HUES6 (cell line): Measurements from ENCODE around the gene FNBP1L.

Experiments
- H3K27ac ChIP-seq: 2 replicates; pipeline ENCODE4 v1.7.0; 2013; ENCODE audit warnings: low read depth, mild to moderate bottlenecking, low read length, inconsistent platforms
- H3K27me3 ChIP-seq: 2 replicates; pipeline ENCODE4 v1.6.1; 2013; ENCODE audit warnings: low read length; ENCODE audit not compliant: control insufficient read depth, insufficient read depth
- H3K36me3 ChIP-seq: 2 replicates; pipeline ENCODE4 v1.6.1; 2013; ENCODE audit warnings: low read length; ENCODE audit not compliant: control insufficient read depth, insufficient read depth
- H3K4me1 ChIP-seq: 2 replicates; pipeline ENCODE4 v1.6.1; 2013; ENCODE audit warnings: low read length; ENCODE audit not compliant: control insufficient read depth, insufficient read depth
- H3K4me3 ChIP-seq: 2 replicates; pipeline ENCODE4 v1.5.1; 2013; ENCODE audit warnings: low read depth, low read length
- H3K9ac ChIP-seq: one replicate; pipeline ENCODE4 v1.6.1; 2013; ENCODE audit warnings: mild to moderate bottlenecking, low read length
- H3K9me3 ChIP-seq: 2 replicates; pipeline ENCODE4 v1.6.1; 2013; ENCODE audit warnings: low read depth, low read length; ENCODE audit not compliant: control insufficient read depth, insufficient read depth

Gene FNBP1L

DNA sequence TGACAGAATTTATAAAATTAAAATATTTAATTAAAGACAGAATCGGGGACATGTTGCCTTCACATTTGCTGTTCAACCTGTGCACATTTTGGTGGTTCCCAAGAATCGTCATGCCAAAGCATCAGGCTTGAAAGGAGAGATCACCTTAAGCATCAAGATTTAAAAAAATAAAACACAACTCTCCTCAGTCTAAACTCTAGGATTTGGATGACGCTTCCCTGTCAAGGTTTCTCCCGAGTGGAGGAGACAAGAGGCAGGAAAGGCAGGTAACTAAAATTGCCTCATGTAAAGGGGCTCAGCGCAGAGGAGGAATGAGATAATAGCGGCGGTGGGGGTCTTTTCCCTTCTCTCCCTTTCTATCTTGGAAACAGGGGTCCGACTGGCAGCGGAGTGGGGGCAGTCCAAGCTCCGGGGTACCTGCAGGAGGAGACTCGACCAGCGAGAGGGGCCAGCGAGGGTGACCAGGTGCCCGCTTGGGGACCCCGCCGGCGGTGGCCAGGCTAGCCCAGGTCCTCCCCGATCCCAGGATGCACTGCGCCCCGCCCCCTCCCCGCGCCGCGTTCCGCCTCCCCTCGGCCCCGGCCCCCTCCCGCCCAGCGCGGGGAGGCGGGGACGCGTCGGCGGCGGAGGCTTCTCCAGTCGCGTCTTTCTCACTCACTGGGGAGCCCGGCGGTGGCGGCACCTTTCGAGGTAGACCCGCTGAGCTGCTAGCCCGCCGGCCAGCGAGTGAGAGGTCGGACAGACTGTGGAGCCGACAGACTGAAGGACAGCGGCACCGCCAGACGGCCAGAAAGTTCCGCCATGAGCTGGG is at the start of gene FNBP1L:
FNBP1L (plus strand) TSS at position 638 of the 811 bp plus-strand sequence; CDS start at position 802, 164 bp downstream.
- H3K4me3 ChIP-seq: peak within 1 kb of the TSS; percentile 81
- peak within 1 kb of the TSS; percentile 99 for H3K27ac ChIP-seq
- H3K36me3 ChIP-seq: no peaks in the 10 kb centered on the region
- H3K4me1 ChIP-seq: peaks cover 25% of the 10 kb centered on the region
- H3K9ac ChIP-seq: peak within 1 kb of the TSS; percentile 86
- no peaks in the 10 kb centered on the region for H3K9me3 ChIP-seq
- H3K27me3 ChIP-seq: no peaks in the 10 kb centered on the region

DNA sequence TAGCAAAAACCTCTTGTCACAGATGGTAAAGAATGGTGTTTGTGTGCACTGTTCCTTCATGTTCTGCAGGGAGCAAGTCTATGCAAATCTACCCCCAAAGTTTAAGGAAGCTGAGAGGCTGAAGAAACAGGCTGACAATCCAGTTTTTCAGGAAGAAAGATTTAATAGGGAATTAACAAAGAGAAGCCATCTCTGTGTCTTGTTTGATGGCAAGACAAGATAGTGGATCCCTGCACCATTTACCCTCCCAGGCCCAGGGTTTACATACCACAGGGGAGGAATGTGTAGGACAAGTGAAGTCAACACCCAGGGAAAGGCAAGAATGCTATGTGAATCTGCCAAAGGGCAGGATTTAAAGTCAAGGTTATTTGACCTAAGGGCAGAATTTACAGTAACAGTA is 48.1 kb upstream of the FNBP1L start:
- H3K27ac ChIP-seq: no peak overlapping the region
- peaks cover 6% of the 10 kb centered on the region for H3K9me3 ChIP-seq
- no peak overlapping the region for H3K4me3 ChIP-seq
- H3K36me3 ChIP-seq: no peaks in the 10 kb centered on the region
- no peaks in the 10 kb centered on the region for H3K27me3 ChIP-seq
- H3K4me1 ChIP-seq: no peaks in the 10 kb centered on the region
- no peak overlapping the region for H3K9ac ChIP-seq

DNA sequence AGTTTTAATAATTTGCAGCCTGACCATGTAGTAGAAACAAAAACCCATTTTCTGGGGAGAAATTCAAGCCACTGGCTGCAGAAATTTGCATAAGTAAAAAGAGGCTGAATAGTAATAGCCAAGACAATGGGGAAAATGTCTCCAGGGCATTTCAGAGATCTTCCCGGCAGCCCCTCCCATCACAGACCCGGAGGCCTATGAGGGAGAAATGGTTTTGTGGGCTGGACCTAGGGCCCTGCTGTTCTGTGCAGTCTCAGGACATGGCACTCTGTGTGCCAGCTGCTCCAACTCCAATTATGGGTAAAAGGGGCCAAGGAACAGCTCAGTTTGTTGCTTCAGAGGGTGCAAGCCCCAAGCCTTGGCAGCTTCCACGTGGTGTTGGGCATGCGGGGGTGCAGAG is 39.7 kb upstream of the FNBP1L start:
- H3K4me3 ChIP-seq: no peak overlapping the region
- no peaks in the 10 kb centered on the region; the same call in 1 of the 2 replicates for H3K36me3 ChIP-seq
- no peak overlapping the region for H3K9ac ChIP-seq
- peaks cover 14% of the 10 kb centered on the region; the same call in 1 of the 2 replicates for H3K4me1 ChIP-seq
- H3K27me3 ChIP-seq: no peaks in the 10 kb centered on the region
- peaks cover 27% of the 10 kb centered on the region for H3K9me3 ChIP-seq
- no peak overlapping the region for H3K27ac ChIP-seq

DNA sequence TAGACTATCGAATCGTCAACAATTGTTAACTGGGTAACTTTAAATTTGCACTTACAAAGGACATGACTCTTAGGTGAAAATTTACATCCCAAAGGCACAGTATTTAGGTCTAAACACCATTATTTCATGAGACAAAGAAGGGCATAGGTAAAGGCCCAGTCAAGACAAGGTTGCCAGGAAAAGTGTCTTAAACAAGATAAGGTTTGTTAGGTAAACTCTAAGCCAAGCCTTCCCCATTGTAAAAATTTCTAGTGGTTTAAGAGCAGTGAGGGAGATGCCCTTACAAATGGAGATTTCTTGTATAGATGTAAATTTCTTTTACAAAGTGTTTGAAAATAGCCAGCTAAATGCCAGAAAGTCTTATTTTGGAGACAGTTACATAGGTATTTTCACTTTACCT is 36.9 kb upstream of the FNBP1L start:
- Histone ChIP-seq H3K27me3 (no peaks in the 10 kb centered on the region), H3K4me3 (peak overlapping the region; percentile 26), H3K4me1 (peaks cover 14% of the 10 kb centered on the region; the same call in 1 of the 2 replicates), H3K9me3 (peaks cover 30% of the 10 kb centered on the region), H3K36me3 (no peaks in the 10 kb centered on the region; the same call in 1 of the 2 replicates), H3K27ac (peak overlapping the region; percentile 90), H3K9ac (no peak overlapping the region)

DNA sequence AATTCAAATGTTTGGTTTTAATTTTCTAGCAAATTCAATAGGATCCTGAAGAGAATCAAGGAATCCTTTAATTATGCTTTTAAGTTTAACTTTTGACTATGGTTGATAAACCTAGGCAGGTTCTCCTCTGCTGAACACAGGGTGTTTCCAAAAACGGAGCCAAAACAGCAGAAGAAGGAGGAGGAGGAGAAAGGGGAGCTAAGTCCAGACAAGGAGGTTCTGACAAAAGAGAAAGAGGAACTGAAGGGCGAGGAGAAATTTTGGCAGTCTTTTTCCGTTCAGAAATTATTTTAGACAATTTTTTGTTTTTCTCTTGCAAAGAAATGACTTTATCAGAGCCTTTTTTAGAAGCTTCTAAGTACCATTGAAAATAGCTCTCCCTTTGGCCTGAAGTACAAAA is 33.2 kb upstream of the FNBP1L start:
- H3K4me3 ChIP-seq: no peak overlapping the region
- peaks cover 14% of the 10 kb centered on the region; the same call in 1 of the 2 replicates for H3K4me1 ChIP-seq
- H3K9me3 ChIP-seq: peaks cover 5% of the 10 kb centered on the region
- no peaks in the 10 kb centered on the region for H3K27me3 ChIP-seq
- H3K27ac ChIP-seq: no peak overlapping the region
- no peak overlapping the region for H3K9ac ChIP-seq
- H3K36me3 ChIP-seq: no peaks in the 10 kb centered on the region

DNA sequence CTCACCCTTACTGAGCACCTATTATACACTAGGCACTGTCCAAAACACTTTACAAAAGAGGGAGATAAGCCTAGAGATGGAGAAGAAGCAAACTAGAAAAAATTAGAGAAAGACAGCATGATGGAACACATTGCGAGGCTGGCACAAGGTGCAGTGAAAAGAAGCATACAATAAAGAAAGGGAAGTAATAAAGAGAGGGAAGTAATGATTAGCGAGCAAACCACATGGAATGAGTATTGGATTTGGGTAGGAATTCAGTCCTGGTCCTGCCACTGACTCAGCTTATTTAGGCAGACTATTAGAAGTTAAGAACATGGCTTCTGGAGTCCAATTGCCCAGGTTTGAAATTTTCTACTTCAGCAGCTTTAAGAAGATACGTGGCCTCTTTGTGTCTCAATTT is 32.6 kb upstream of the FNBP1L start:
- H3K9ac ChIP-seq: no peak overlapping the region
- H3K9me3 ChIP-seq: peaks cover 3% of the 10 kb centered on the region; the same call in 1 of the 2 replicates

DNA sequence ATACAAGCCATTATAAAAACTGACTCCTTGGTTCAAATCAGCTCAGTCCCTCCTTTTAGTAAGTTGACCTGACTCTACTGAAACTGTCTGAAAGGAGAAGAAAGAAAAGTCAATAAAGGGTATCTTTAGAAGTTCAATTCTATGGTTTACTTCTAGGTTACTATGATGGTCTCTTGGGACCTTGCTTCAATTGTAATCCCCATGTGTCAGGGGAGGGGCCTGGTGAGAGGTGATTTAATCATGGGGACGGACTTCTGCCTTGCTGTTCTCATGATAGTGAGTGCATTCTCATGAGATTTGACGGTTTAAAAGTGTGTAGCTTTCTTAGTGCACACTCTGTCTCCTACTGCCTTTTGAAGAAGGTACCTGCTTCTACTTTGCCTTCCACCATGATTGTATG is 31.7 kb upstream of the FNBP1L start:
- Histone ChIP-seq H3K9me3 (peaks cover 3% of the 10 kb centered on the region; the same call in 1 of the 2 replicates), H3K27me3 (no peaks in the 10 kb centered on the region), H3K36me3 (no peaks in the 10 kb centered on the region), H3K9ac (no peak overlapping the region), H3K4me1 (peaks cover 10% of the 10 kb centered on the region; the same call in 1 of the 2 replicates), H3K4me3 (no peak overlapping the region), H3K27ac (no peak overlapping the region)

More for the DNA sequence above, 32.6 kb upstream of the FNBP1L start:
- no peak overlapping the region for H3K4me3 ChIP-seq
- peaks cover 14% of the 10 kb centered on the region; the same call in 1 of the 2 replicates for H3K4me1 ChIP-seq
- no peaks in the 10 kb centered on the region for H3K36me3 ChIP-seq
- no peak overlapping the region for H3K27ac ChIP-seq
- H3K27me3 ChIP-seq: no peaks in the 10 kb centered on the region

DNA sequence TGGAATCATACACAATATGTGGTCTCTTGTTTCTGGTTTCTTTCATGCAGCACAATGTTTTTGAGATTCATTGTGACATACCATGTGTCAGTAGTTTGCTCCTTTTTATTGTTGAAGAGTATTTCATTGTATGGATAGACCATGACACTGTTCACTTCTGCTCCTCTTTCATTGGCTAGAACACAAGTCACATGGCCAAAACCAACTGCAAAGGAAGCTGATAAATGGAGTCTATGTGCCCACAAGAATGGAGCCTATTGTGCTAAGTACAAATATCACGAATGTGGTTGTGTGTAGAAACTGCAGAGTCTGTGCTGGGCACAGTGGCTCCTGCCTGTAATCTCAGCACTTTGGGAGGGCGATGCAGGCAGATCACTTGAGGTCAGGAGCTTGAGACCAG is 28.6 kb upstream of the FNBP1L start:
- Histone ChIP-seq H3K27me3 (no peaks in the 10 kb centered on the region), H3K27ac (no peak overlapping the region), H3K4me1 (no peaks in the 10 kb centered on the region), H3K36me3 (no peaks in the 10 kb centered on the region), H3K9me3 (peaks cover 3% of the 10 kb centered on the region; the same call in 1 of the 2 replicates), H3K9ac (no peak overlapping the region), H3K4me3 (no peak overlapping the region)

DNA sequence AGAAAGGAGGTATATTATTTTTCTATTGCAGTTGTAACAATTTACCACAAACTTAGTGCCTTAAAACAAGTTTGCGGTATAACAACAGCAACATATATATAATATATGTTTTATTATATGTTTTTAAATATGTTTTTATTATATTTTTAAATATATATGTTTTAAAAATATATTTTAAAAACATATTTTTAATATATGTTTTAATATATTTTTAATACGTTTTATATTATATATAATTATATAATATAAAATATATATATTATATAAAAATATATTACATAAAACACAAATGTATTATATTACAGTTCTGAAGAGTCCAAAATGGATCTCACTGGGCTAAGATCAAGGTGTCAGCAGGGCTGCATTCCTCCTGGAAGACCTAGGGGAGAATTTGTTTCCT is 27.5 kb upstream of the FNBP1L start:
- Histone ChIP-seq H3K9me3 (peaks cover 4% of the 10 kb centered on the region; the same call in 1 of the 2 replicates), H3K27me3 (no peaks in the 10 kb centered on the region), H3K4me1 (no peaks in the 10 kb centered on the region), H3K27ac (no peak overlapping the region), H3K4me3 (no peak overlapping the region), H3K36me3 (no peaks in the 10 kb centered on the region), H3K9ac (no peak overlapping the region)

DNA sequence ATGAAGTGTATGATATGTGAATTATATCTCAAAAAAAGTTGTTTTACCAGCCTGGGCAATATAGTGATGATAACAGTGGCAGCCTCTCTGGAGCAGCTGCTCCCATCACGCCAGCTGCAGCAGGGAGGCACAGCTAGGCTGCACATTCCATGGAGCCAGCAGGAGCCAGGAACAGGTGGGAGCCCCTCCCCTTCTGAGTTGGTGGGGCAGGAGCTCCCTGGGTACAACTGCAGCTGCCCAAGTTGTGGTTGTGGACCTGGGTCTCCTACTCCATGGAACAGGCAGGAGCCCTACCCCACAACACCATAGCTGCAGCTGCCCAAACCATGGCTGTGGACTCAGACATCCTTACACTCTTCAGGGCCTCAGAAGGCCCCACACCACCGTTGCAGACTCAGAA is 21.7 kb upstream of the FNBP1L start:
- Histone ChIP-seq H3K36me3 (no peaks in the 10 kb centered on the region), H3K9me3 (peaks cover 28% of the 10 kb centered on the region), H3K4me1 (no peaks in the 10 kb centered on the region), H3K4me3 (no peak overlapping the region), H3K27me3 (no peaks in the 10 kb centered on the region), H3K27ac (no peak overlapping the region), H3K9ac (no peak overlapping the region)

DNA sequence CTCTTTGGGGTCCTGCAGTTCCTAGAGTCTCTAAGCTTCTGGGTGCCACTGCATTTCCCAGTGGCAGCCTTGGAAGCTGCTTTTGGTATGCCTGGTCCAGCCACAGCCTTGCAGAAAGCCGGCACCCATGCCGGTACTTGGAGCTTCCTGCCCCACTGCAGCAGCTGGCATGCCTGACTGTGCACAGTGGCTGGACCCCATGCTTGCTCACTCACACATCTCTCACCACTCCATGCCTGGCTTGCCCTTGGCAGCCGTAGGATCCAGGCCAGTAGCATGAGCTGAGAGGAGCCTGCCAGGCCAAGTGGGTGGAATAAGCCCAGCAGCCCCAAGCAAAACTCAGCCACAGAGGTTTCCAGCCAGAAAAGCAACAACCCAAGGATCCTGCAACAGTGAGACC is 20.3 kb upstream of the FNBP1L start:
- no peak overlapping the region for H3K4me3 ChIP-seq
- H3K27ac ChIP-seq: no peak overlapping the region
- peaks cover 28% of the 10 kb centered on the region for H3K9me3 ChIP-seq
- H3K4me1 ChIP-seq: no peaks in the 10 kb centered on the region
- H3K36me3 ChIP-seq: no peaks in the 10 kb centered on the region
- H3K9ac ChIP-seq: no peak overlapping the region
- H3K27me3 ChIP-seq: no peaks in the 10 kb centered on the region
